ENCODE data around the gene SLC22A9.
"Not testable (repeated sequence)": the region's sequence is repeated elsewhere in the genome, so short reads cannot be mapped to it uniquely, and the experiment has no call there.

Gene SLC22A9

DNA sequence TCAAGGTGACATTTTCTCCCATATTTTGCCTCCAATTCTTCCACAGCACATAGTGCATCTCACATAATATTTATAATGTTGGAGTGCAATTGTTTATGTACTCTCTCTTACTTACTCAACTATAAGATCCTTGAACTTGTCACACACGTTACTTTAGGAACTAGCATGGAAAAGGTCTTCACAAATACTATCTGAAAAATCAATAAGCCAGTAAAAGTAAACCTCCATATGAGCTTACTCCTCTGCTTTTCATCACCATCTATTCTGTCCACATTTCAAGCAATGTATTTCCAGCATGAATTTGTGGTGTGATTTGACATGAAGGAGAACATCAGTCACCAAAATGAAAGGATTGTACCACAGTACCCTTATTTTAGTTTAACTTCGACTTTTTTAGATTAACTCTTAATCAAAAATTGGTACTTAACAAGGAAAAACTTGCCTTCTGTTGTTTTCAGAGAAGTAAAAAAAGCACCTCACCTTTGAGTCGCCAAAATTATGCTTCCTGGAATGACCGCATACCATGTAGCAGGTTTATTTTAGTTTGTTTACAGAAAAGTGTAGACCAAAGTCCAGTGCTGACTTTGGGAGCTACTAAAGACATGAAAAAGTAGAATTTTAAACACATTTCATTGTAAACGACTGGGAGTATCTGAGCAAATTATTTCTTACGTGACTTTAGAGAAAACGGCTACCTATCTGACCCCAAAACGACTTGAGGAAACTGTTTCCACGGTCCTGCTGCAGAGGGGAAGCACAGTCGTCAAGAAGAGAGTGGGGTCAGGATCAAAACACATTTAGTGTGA lies at the start of gene SLC22A9:
TSS of gene SLC22A9 (plus strand) at position 621 of the 806 bp plus-strand sequence. CDS start 272 bp downstream, outside the sequence.
- DNase-seq = no peak

DNA sequence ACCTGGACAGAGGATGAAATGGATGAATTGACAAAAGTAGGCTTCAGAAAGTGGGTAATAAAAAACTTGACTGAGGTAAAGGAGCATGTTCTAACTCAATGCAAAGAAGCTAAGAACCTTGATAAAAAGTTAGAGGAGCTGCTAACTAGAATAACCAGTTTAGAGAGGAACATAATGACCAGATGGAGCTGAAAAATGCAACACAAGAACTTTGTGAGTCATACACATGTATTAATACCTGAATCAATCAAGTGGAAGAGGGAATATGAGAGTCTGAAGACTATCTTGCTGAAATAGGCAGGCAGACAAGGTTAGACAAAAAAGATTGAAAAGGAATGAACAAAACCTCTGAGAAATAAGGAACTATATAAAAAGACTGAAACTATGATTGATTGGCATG lies 47.9 kb upstream of the SLC22A9 start:
- no peak for DNase-seq

DNA sequence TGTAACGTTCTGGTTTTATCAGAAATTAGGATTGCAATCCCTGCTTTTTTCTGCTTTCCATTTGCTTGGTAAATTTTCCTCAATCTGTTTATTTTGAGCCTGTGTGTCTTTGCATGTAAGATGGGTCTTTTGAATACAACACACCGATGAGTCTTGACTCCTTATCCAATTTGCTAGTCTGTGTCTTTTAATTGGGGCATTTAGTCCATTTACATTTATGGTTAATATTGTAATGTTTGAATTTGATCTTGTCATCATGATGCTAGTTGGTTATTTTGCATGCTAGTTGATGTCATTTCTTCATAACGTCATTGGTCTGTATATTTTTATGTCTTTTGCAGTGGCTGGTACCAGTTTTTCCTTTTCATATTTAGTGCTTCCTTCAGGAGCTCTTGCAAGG lies 34.5 kb upstream of the SLC22A9 start:
- not testable (repeated sequence) for DNase-seq

DNA sequence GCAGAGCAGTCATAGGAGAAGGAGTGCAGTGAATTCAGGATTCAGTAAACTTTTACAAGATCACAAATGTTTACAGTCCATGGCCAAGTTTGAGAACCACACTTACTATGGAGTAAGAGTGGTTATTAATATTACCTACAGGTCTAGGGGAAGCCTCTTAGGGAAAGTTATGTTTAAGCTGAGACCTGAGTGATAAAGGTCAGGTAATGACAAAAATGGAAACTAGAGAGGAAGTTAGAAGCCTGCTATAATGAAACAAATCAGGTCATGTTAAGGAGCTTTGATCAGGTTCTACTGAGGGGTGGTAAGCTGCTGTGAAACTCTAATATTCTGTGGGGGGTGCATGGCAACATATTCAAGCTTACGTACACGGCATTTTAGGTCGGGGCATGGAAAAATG lies 32.5 kb upstream of the SLC22A9 start:
- DNase-seq = no peak

DNA sequence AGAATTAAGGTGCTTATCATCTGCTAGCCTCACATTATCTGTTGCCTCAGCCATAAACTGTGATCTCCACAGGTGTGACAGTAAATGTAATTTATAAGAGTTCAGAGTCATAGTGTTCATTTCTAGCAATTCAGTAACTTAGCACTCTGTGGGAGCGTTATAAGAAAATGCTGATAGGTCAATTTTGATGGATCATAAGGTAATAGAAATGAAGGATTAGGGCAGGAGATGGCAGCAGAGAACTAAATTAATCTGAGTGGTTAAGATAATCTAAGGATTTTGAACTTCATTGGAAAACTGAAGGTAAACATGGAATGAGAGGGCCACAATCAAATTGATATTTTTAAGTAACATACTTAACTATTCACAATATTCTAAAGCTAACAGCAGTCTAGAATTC lies 26.5 kb upstream of the SLC22A9 start:
- no peak for DNase-seq

DNA sequence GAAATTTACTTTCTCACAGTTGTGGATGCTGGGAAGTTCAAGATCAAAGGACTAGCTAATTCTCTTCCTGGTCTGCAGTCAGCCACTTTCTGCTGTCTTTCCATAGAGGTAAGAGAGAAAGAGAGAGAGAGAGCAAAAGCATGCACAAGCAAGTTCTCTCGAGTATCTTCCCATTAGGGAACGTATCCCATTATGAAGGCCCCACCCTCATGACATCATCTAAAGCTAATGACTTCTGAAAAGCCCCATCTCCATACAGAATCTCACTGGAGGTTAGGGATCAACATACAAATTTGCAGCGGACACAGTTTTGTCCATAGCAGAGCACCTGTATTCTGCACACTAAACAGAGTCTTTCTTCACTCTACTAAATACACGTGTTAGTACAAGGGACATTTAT lies 17.4 kb upstream of the SLC22A9 start:
- DNase-seq = no peak

DNA sequence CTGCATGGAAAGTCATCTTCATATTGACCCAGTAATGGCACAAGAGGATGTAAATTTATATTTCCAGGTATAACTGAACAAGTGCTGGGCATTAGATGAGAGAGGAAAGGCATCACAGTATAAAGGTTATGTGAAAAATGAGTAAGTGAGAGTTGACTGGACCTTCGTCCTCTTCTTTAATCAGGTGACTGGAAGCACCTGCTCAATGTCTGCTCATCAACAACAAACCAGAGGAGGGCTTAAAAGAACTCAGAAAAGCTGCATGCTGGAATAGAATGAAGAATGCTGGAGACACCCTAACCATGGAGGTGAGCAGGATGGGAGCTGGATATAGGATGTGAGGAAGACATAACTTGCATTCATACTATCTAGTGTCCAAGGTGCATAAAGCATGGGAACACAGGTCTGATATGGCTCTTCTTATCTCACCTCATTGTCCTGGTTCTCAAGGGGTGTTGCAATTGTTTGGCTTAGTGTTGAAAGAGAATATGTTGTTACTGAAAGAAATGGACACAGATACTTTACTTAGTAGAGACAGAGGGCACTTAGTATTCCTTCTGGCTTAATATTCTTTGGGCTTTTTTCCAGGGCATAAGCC lies 7.3 kb upstream of the SLC22A9 start:
- DNase-seq = no peak

DNA sequence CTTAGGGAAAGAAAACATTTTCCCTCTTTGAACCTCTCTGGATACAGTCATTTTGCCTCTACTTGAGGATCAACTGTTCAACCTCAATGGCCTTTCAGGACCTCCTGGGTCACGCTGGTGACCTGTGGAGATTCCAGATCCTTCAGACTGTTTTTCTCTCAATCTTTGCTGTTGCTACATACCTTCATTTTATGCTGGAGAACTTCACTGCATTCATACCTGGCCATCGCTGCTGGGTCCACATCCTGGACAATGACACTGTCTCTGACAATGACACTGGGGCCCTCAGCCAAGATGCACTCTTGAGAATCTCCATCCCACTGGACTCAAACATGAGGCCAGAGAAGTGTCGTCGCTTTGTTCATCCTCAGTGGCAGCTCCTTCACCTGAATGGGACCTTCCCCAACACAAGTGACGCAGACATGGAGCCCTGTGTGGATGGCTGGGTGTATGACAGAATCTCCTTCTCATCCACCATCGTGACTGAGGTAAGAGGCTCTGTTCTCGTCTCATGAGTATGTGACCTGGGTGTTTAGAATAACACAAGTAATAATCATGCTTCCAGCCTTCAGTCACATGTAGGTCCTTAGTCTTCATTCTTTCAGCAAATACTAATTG lies 495 bp downstream of the SLC22A9 start:
- DNase-seq = no peak

DNA sequence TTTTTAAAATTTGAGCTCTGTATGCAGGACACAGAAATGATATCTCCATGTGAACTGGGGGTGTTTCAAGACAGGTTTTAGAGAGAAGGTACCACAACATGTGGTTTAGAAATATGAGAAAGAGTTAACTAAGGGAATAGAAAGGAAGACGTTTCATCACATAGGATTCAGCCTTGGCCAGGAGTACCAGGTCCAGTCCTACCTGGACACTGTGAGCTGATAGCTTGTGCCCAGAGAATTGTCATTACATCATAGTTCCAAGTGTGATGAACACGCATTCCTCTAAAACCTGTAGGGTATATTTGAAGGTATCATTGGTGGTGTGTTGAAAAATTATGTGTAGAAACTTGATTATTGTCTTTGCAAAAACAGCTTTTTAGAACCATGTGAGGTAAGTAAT lies 1.8 kb downstream of the SLC22A9 start:
- no peak for DNase-seq

DNA sequence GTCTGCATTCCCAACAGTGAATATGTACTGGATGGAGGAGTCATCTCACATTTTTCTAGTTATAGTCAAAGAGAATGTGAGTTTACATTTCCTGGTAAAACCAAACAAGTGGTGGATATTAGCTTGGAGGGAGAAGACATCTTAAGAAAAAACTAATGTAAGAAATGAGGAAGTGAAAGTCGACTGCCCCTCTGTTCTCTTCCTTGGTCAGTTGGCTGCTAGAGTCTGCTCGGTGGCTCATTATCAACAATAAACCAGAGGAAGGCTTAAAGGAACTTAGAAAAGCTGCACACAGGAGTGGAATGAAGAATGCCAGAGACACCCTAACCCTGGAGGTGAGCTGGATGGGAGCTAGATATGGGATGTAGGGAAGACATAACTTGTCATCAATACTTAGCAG lies 5.8 kb downstream of the SLC22A9 start:
- no peak for DNase-seq

DNA sequence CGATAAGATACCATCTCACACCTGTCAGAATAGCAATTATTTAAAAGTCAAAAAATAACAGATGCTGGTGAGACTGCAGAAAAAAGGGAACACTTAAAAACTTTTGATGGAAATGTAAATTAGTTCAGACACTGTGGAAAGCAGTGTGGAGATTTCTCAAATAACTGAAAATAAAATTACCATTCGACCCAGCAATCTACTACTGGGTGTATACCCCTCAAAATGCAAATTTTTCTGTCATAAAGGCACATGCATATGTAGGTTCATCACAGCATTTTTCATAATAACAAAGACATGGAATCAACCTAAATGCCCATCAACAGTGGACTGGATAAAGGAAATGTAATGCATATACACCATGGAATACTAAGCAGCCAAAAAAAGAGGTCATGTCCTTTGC lies 10.5 kb downstream of the SLC22A9 start:
- no peak for DNase-seq

DNA sequence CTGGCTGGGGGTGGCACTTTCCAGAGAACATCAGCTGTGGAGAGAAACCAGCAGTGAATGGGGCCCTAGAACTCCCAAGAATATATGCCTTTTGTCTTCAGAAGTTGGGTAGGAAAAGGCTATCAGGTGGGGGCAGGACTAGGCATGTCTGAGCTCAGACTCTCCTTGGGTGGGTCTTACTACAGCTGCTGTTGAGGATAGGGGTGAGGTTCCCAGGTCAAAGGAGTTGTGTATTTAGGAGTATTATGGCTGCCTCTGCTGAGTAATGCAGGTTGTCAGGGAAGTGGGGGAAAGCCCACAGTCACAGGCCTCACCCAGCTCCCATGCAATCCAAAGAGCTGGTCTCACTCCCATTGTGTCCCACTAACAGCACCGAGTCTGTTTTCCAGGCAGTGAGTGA lies 26.1 kb downstream of the SLC22A9 start:
- DNase-seq = no peak

DNA sequence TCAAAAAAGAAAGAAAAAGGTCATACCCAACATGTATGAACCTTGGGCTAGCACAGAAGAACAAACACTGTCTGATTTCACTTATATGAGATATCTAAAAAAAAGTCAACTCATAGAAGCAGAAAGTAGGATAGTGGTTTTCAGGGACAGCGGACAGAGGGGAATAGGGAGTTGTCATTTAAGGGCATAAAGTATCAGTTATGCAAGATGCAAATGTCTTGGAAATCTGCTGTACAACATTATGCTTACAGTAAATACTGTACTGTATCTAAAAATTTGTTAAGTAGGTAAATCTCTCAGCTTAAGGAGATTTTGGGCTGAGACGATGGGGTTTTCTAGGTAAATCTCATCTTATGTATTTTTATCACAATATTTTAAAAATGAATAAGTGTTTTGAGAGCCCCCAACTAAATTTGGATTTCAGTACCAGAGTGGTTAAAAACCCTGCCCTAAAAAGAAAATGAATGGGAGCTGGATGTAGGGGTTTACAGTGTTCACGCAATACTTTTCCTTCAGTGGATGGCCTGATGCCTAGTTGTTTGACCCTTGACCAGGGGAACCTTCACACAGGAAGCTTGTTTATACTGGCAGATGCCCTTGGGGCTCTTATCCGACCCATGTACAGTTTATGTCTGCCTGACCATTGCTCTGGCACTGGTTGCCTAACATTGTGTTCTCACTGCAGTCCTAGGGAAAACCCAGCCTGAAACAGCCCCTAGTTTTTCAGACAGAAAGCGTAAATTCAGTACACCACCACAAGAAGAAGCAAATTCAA lies 34.8 kb downstream of the SLC22A9 start:
- DNase-seq = no peak

DNA sequence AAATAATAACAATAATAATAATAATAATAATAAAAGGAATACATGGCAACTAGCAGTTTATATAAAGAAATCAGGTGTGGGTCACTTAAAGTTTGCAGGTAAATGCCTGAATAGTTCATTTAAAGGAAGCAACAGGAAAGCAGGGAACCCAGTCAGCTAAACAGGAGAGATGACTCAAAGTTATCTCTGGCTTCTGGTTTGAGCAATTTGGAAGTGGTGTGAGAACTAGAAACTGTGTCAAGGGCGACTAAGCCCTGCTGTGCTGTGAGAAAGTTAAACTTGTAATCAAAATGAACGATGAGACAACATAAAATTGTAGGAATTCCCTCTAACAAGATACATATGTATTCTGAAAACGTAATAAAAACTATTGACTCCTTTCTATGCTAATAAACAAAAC lies 35.5 kb downstream of the SLC22A9 start:
- no peak for DNase-seq

DNA sequence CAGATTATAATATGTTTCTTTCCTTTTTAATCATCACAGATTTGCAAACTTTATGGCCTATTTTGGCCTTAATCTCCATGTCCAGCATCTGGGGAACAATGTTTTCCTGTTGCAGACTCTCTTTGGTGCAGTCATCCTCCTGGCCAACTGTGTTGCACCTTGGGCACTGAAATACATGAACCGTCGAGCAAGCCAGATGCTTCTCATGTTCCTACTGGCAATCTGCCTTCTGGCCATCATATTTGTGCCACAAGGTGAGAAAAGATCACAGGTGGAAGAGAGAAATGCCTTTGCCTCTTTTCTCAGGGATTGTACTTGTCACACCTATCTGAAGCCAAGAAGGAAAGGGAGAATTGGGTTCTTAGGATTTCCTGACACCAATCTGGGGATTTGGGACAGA lies 36.9 kb downstream of the SLC22A9 start:
- DNase-seq = no peak

DNA sequence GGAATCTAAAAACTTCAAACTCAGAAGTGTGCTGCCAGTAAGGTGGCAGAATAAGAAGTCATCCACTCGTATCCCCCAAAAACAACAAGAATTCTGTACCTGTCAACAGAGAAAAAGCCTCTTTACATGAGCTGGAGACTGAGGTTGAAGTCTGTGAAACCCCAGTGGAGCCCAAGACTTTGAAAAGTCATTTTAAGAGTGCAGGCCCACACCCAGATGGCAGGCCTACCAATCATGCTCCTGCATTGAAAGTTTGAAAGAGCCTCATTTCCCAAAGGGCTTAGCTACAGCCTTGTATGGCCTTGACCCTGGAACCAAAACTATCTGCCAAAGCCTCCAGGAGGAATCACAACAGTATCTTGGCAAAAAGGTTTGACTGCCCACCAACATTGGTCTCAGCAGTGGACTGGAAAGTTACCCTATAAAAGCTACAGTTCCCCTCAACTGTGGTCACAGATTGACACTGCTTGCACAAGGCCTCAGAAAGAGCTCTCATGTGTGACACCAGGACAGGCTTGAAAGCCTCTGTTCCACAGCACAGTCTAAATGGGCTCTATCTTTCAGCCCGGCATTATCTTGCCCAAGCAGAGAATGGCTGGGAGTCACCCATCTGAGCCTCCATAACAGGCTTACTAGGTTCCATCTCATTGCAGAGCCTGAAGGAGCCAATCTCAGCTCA lies 47.7 kb downstream of the SLC22A9 start:
- no peak for DNase-seq

DNA sequence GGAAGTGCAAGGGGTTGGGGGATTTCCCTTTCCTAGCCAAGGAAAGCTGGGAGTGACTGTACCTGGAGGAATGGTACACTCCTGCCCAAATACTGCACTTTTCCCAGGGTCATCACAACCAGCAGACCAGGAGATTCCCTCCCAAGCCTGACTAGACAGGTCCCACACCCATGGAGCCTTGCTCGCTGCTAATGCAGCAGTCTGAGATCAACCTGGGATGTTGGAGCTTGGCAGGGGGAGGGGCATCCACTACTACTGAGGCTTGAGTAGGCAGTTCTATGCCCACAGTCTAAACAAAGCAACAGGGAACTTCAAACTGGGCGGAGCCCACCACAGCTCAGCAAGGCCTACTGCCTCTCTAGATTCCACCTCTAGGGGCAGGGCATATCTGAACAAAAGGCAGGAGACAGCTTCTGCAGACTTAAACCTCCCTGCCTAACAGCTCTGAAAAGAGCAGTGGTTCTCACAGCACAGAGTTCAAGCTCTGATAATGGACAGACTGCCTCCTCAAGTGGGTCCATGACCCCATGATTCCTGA lies 58.5 kb downstream of the SLC22A9 start:
- DNase-seq = no peak

DNA sequence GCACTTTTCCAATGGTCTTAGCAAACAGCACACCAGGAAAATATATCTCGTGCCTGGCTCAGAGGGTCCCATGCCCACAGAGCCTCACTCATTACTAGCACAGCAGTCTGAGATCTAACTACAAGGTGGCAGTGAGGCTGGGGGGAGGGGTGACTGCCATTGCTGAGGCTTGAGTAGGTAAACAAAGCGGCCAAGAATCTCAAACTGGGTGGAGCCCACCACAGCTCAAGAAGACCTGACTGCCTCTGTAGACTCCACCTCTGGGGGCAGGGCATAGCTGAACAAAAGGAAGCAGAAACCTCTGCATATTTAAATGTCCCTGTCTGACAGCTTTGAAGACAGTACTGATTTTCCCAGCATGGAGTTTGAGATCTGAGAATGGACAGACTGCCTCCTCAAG lies 61.1 kb downstream of the SLC22A9 start:
- not testable (repeated sequence) for DNase-seq

DNA sequence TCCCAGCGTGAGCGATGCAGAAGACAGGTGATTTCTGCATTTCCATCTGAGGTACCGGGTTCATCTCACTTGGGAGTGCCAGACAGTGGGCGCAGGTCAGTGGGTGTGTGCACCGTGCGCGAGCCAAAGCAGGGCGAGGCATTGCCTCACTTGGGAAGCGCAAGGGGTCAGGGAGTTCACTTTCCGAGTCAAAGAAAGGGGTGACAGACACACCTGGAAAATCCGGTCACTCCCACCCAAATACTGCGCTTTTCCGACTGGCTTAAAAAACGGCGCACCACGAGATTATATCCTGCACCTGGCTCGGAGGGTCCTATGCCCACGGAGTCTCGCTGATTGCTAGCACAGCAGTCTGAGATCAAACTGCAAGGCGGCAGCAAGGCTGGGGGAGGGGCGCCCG lies 65.8 kb downstream of the SLC22A9 start:
- not testable (repeated sequence) for DNase-seq

DNA sequence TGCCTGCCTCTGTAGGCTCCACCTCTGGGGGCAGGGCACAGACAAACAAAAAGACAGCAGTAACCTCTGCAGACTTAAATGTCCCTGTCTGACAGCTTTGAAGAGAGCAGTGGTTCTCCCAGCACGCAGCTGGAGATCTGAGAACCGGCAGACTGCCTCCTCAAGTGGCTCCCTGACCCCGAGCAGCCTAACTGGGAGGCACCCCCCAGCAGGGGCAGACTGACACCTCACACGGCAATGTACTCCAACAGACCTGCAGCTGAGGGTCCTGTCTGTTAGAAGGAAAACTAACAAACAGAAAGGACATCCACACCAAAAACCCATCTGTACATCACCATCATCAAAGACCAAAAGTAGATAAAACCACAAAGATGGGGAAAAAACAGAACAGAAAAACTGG lies 66.2 kb downstream of the SLC22A9 start:
- not testable (repeated sequence) for DNase-seq

DNA sequence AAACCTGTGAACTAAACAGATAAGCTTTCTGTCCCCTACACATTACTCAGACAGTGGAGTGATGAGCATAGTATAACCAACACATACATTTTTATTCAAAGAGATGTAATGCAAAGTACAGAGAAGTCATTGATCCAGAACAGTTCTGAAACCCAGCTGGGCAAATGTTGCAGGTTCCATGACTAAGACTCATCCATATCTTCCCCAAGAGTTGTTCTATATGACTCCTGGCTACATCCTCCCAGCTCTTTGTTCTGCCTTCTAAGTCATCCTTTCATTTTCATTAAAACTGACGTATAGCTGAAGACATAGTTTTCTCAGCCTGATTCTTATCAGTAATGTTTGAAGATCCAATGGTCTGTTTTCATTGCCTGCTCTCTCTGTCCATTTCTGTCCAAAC lies 74.1 kb downstream of the SLC22A9 start:
- no peak for DNase-seq

DNA sequence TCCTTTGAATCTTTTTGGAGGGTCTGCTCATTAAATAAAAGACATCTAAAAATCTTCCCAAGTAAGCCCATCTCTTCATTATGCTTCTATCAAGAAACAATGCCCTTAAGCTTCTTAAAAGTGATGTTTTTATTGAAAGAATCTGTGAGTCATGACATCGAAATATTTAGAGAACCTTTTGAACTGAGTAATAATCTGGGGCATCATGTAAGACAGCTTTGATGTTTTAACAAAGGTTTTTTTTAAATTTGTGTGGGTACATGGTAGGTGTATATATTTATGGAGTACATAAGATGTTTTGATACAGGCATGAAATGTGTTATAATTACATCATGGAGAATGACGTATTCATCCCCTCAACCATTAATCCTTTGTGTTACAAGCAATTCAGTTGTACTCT lies 74.6 kb downstream of the SLC22A9 start:
- no peak for DNase-seq

DNA sequence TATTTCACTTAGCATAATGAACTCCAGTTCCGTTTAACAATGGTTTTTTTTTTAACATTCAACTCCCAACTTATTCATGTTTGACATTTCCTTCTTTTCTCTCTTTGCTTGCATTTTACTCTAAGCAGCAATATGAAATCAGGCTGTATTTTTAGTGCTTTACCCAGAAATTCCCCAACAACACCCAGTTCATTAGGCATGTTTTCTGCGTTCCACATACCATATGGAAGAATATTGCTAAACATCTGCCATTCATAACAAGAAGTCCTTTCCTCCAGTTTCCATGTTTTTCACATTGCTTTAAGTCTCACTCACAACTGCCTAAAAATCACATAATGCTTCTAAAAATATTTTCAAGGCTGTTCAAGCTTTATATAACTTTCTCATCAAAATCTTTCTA lies 75.5 kb downstream of the SLC22A9 start:
- DNase-seq = no peak
